ENCODE results near the gene ZC3H13. TPM values are rescaled to one million over a fixed set of nuclear protein-coding genes. Genes with fewer than 3 reads are reported as not detected.

Gene ZC3H13
- total and polyA plus RNA-seq, 2 of the 4 experiments (the other 2 are of a cell fraction), result 7.7 to 10.8 TPM

DNA sequence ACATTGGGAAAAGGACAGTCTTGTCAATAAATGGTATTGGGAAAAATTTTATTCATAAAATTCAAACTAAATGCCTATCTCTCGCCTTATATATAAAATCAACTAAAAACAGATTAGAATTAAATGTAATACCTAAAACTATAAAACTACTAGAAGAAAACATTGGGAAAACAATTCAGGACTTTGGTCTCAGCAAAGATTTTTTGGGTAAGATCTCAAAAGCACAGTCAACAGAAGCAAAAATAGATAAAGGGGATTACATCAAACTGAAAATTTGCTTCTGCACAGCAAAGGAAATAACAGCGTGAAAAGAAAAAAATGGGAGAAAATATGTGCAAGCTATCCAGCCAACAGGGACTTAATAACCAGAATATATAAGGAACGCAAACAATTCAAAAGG is 24.3 kb upstream of the ZC3H13 start:
- TF ChIP-seq RFX5 (IDR thresholded peaks at IDR 0.05; ENCODE audit: low read depth, low read length), result no peak
- dilution Hi-C loops (cut with HindIII; ENCODE audit: low sequenced_read_pairs, unreplicated experiment) (no loop called here), intact Hi-C loops (cut with micrococcal nuclease) (no loop called here), in situ Hi-C loops (cut with MboI; ENCODE audit: low sequenced_read_pairs) (no loop called here)
- no TSS peak for BruUV-seq (replicated peaks)
- Histone ChIP-seq H3K23ac (ENCODE audit: low read depth, low read length) (no peak overlapping the region), H3K27me3 (ENCODE audit: control insufficient read depth, insufficient read depth, low read length) (no peaks in the 10 kb centered on the region), H3K9me3 (ENCODE audit: control insufficient read depth, insufficient read depth, low read length) (no peaks in the 10 kb centered on the region), H2BK120ac (ENCODE audit: low read depth, low read length) (no peak overlapping the region), H3K4ac (ENCODE audit: low read depth, low read length) (no peak overlapping the region), H3K4me3 (ENCODE audit: insufficient read depth, low read depth, low read length) (no peak overlapping the region), H2BK20ac (ENCODE audit: low read depth, low read length) (no peak overlapping the region), H4K8ac (ENCODE audit: low read depth in 2 of 2, low read length in 2 of 2) (no peak overlapping the region), H2BK15ac (ENCODE audit: low read depth, low read length) (no peak overlapping the region), H3K9me1 (ENCODE audit: insufficient read depth, low read length) (no peaks in the 10 kb centered on the region), H3K18ac (ENCODE audit: low read depth, low read length) (no peak overlapping the region), H2AK9ac (replicated peaks; ENCODE audit: low read depth, low read length, poor library complexity) (no peak overlapping the region), H3K4me1 (ENCODE audit: control insufficient read depth, insufficient read depth, low read length) (no peaks in the 10 kb centered on the region), H3K79me1 (ENCODE audit: low read depth in 1 of 2, low read length in 2 of 2) (no peaks in the 10 kb centered on the region), H2AFZ (replicated peaks; ENCODE audit: low read length, poor library complexity) (no peak overlapping the region), H3K36me3 (ENCODE audit: control insufficient read depth, insufficient read depth, low read length) (no peaks in the 10 kb centered on the region), H3K9ac (ENCODE audit: low read depth, low read length) (no peak overlapping the region), H3K14ac (replicated peaks; ENCODE audit: low read depth, low read length) (no peak overlapping the region), H4K20me1 (ENCODE audit: insufficient read depth, low read length) (no peaks in the 10 kb centered on the region), H3K56ac (ENCODE audit: extremely low read depth, insufficient read depth, low read length) (no peak overlapping the region), H4K91ac (ENCODE audit: insufficient read depth, low read depth, low read length) (no peak overlapping the region), H3K4me2 (ENCODE audit: low read depth, low read length) (no peak overlapping the region), H3K27ac (ENCODE audit: insufficient read depth, low read length) (no peak overlapping the region), H2BK5ac (ENCODE audit: low read depth, low read length, poor library complexity, severe bottlenecking) (no peak overlapping the region), H2AK5ac (ENCODE audit: low read depth, low read length) (no peak overlapping the region), H4K5ac (ENCODE audit: low read depth, low read length) (no peak overlapping the region)
- ChIA-PET CTCF (no interaction called here), POLR2A (ENCODE audit: unreplicated experiment) (no interaction called here)
- DNase-seq (no peak), ATAC-seq (ENCODE audit: low read depth) (no peak)
- WGBS, 2 experiments (ENCODE audit: extremely low coverage in 2 of 2, insufficient read length in 1 of 2), result no CpG with 5 or more reads among the region's 3 CpGs

All from IMR-90 (cell line).